Hematopoietic multipotent progenitor cell treated with erythropoietin and hydrocortisone succinate and interleukin-3 and kit ligand, for 15 days (in vitro differentiated cells): ENCODE data around the gene C4orf50.

Source experiments
- DNase-seq: peaks from one replicate; pipeline ENCODE4 v3.0.0-alpha.2; 2015; ENCODE audit warnings: low spot score

C4orf50 gene

GRCh38 chr4:5992828-5993321 lies 25.4 kb downstream of the C4orf50 start:
- no peak for DNase-seq

GRCh38 chr4:5992171-5992827 lies 25.9 kb downstream of the C4orf50 start:
- DNase-seq = no peak

GRCh38 chr4:5991405-5991804 lies 26.8 kb downstream of the C4orf50 start:
- DNase-seq = no peak

GRCh38 chr4:5990446-5991160 lies 27.6 kb downstream of the C4orf50 start:
- DNase-seq = no peak

- DNase-seq = no peak
Observed at GRCh38 chr4:5989236-5990225, 28.7 kb downstream of the C4orf50 start.

- no peak for DNase-seq
Observed at GRCh38 chr4:5988086-5988845, 30.0 kb downstream of the C4orf50 start.

- DNase-seq = no peak
Observed at GRCh38 chr4:5984843-5985242, 33.4 kb downstream of the C4orf50 start.

- DNase-seq = no peak
Observed at GRCh38 chr4:5982156-5982973, 35.9 kb downstream of the C4orf50 start.

GRCh38 chr4:5980436-5981155 lies 37.6 kb downstream of the C4orf50 start:
- no peak for DNase-seq

- no peak for DNase-seq
Observed at GRCh38 chr4:5979981-5980380, 38.2 kb downstream of the C4orf50 start.

GRCh38 chr4:5976921-5977320 lies 41.3 kb downstream of the C4orf50 start:
- no peak for DNase-seq

- no peak for DNase-seq
Observed at GRCh38 chr4:5976431-5976830, 41.8 kb downstream of the C4orf50 start.

- DNase-seq = no peak
Observed at GRCh38 chr4:5974321-5974720, 43.9 kb downstream of the C4orf50 start.

- no peak for DNase-seq
Observed at GRCh38 chr4:5973486-5974220, 44.6 kb downstream of the C4orf50 start.

GRCh38 chr4:5973033-5973432 lies 45.2 kb downstream of the C4orf50 start:
- DNase-seq = no peak

- DNase-seq = no peak
Observed at GRCh38 chr4:5972571-5972970, 45.7 kb downstream of the C4orf50 start.

GRCh38 chr4:5971078-5971450 lies 47.2 kb downstream of the C4orf50 start:
- DNase-seq = no peak

GRCh38 chr4:5970381-5971077 lies 47.7 kb downstream of the C4orf50 start:
- no peak for DNase-seq

- DNase-seq = no peak
Observed at GRCh38 chr4:5969777-5970176, 48.5 kb downstream of the C4orf50 start.
